ENCODE results near the gene IARS2.

DNA sequence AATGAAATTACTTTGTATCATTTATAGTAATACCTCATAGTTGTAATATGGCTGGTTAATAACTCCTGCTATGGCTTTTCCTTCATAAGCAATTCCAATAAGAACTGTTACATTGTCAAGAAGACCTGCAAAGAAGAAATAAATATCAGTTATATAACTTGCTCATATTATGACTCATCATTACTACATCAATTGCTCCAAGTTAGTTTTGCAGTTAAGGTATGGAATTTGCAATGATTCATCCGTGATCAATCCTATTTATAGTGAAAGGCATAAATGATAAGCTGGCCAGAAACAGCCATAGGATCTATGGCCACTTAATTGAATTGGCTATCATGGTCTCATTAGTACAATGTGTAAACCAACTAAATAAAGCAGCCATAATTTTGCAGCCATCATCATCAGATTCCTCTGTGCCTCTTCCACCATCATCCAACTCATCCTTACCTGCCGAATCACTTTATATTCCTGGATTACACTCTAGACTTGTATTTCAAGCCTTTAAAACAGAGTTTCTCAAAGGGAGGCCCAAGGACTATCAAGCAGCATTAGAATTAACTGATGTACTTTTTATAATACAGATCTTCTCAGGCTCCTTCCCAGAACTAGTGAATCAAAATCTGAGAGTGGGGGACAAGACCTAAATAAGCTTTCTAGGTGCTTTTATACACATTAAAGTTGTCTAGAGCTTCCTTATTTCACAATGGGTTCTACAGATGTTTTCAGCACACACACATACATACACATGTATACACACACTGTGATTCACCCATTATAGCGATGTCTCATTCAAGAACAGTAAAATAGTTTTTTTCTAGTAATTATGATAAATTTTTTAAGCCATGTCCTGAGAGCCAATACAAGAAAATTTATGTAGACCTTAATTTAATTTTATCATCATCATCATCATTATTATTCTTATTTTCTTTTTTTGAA is 26.4 kb upstream of the IARS2 start:
- TF ChIP-seq BHLHE40 (IDR thresholded peaks at IDR 0.05; ENCODE audit: borderline replicate concordance) (no peak), LEF1 (IDR thresholded peaks at IDR 0.05; ENCODE audit: borderline replicate concordance) (no peak)
